ENCODE measurements around the gene VEGFC.

DNA sequence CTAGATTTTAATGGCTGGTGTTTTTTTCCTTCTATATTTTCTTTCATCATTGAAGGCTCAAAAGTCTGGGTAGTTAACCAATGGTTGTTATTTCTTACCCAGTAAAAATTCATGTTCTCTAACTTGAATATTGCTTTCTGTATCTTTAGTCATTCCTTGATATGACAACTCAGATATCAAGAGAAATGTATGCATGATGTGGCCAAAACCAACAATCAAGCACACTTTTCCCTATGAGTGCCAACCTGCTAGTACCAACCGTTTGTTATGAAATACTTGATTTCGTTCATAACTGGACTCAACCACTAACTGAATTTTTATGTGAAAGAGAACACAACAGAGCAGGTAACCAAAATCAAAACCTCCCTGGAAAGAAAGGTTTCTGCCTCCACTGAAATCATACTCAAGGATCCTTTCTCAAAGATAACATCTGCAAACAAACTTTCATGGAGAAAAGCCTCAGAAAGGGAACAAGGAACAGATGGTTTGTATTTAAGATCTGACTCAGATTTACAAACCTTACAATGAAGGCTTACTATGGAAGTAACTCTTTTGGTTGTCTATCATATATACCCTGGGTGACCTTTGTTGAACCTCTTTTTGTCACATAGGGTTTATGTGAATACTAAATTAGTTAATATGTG, 8.3 kb upstream of the VEGFC start:
- TF ChIP-seq, protein P1, sequence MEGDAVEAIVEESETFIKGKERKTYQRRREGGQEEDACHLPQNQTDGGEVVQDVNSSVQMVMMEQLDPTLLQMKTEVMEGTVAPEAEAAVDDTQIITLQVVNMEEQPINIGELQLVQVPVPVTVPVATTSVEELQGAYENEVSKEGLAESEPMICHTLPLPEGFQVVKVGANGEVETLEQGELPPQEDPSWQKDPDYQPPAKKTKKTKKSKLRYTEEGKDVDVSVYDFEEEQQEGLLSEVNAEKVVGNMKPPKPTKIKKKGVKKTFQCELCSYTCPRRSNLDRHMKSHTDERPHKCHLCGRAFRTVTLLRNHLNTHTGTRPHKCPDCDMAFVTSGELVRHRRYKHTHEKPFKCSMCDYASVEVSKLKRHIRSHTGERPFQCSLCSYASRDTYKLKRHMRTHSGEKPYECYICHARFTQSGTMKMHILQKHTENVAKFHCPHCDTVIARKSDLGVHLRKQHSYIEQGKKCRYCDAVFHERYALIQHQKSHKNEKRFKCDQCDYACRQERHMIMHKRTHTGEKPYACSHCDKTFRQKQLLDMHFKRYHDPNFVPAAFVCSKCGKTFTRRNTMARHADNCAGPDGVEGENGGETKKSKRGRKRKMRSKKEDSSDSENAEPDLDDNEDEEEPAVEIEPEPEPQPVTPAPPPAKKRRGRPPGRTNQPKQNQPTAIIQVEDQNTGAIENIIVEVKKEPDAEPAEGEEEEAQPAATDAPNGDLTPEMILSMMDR (IDR thresholded peaks at IDR 0.05) = no peak
- TF ChIP-seq POLR2A (IDR thresholded peaks at IDR 0.05) = no peak
